KMS-11 (cell line): ENCODE measurements around the gene EVC.

Experiments used
- H2AFZ ChIP-seq: fragments of 200-600 bp; sonication (generic); 2 replicates; pipeline ENCODE4 v1.6.1; 2016; ENCODE audit warnings: antibody characterized with exemption, mixed run types, low read depth
- H3K27ac ChIP-seq: fragments of 200-600 bp; sonication (generic); 2 replicates; pipeline ENCODE4 v1.6.1; 2016; ENCODE audit warnings: mild to moderate bottlenecking, mixed run types
- H3K27me3 ChIP-seq: fragments of 200-600 bp; sonication (generic); 2 replicates; pipeline ENCODE4 v1.6.1; 2017; ENCODE audit warnings: mild to moderate bottlenecking, low read depth, mixed run types, moderate library complexity; ENCODE audit not compliant: insufficient read depth
- H3K36me3 ChIP-seq: fragments of 200-600 bp; sonication (generic); 2 replicates; pipeline ENCODE4 v1.6.1; 2017; ENCODE audit warnings: mild to moderate bottlenecking, mixed run types; ENCODE audit not compliant: insufficient read depth
- H3K4me1 ChIP-seq: fragments of 200-600 bp; sonication (generic); 2 replicates; pipeline ENCODE4 v1.6.1; 2016; ENCODE audit warnings: mild to moderate bottlenecking, low read depth, mixed run types; ENCODE audit not compliant: poor library complexity, severe bottlenecking
- H3K4me2 ChIP-seq: fragments of 200-600 bp; sonication (generic); 2 replicates; pipeline ENCODE4 v1.7.0; 2016; ENCODE audit warnings: mild to moderate bottlenecking, mixed run types
- H3K4me3 ChIP-seq: fragments of 200-600 bp; sonication (generic); IDR thresholded peaks from 2 replicates; pipeline ENCODE4 v1.6.1; 2017; ENCODE audit warnings: low read depth, low read length, mixed read lengths; ENCODE audit not compliant: insufficient read depth
- H3K79me2 ChIP-seq: fragments of 200-600 bp; sonication (generic); 2 replicates; pipeline ENCODE4 v1.6.1; 2016; ENCODE audit warnings: low read depth, mixed run types; ENCODE audit not compliant: insufficient read depth
- H3K9ac ChIP-seq: fragments of 200-600 bp; sonication (generic); 2 replicates; pipeline ENCODE4 v1.6.1; 2016; ENCODE audit warnings: mild to moderate bottlenecking, mixed run types
- H4K20me1 ChIP-seq: fragments of 200-600 bp; sonication (generic); 2 replicates; pipeline ENCODE4 v1.6.1; 2016; ENCODE audit warnings: mild to moderate bottlenecking, mixed run types; ENCODE audit not compliant: insufficient read depth
- TF ChIP-seq, protein P1 (sequence below): fragments of 200-600 bp; sonication (generic); conservative IDR thresholded peaks from 2 replicates; pipeline ENCODE4 v1.6.1; 2017; ENCODE audit warnings: low read depth, mild to moderate bottlenecking, antibody characterized with exemption, low read length, moderate library complexity, mixed read lengths

EVC gene

DNA sequence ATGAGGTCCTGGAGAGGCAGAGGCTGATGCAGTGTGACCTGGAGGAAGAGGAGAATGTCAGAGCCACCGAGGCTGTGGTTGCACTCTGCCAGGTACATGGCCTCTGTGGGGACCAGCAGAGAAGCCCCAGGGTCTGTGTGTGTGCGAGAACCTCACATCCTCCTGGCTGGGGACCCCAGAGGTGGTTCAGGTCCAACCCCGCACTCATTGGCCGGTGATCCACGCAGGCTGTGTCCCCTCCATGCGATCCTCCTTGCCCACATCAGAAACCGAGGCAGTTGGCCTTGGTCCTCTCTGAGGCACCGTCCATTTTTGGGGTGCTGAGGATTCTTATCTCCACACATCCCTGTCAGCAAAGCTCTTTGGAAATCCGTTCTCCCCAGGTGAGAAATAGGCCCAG is 45.3 kb downstream of the EVC start:
- no peak overlapping the region for H3K4me2 ChIP-seq
- H3K27me3 ChIP-seq, result no peaks in the 10 kb centered on the region
- no peaks in the 10 kb centered on the region for H3K79me2 ChIP-seq
- no peaks in the 10 kb centered on the region for H3K4me1 ChIP-seq
- TF ChIP-seq, protein P1, sequence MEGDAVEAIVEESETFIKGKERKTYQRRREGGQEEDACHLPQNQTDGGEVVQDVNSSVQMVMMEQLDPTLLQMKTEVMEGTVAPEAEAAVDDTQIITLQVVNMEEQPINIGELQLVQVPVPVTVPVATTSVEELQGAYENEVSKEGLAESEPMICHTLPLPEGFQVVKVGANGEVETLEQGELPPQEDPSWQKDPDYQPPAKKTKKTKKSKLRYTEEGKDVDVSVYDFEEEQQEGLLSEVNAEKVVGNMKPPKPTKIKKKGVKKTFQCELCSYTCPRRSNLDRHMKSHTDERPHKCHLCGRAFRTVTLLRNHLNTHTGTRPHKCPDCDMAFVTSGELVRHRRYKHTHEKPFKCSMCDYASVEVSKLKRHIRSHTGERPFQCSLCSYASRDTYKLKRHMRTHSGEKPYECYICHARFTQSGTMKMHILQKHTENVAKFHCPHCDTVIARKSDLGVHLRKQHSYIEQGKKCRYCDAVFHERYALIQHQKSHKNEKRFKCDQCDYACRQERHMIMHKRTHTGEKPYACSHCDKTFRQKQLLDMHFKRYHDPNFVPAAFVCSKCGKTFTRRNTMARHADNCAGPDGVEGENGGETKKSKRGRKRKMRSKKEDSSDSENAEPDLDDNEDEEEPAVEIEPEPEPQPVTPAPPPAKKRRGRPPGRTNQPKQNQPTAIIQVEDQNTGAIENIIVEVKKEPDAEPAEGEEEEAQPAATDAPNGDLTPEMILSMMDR, result no peak
- no peak overlapping the region for H2AFZ ChIP-seq
- no peak overlapping the region for H3K4me3 ChIP-seq
- H3K9ac ChIP-seq, result no peak overlapping the region
- H3K27ac ChIP-seq, result no peak overlapping the region
- H3K36me3 ChIP-seq, result no peaks in the 10 kb centered on the region
- no peaks in the 10 kb centered on the region for H4K20me1 ChIP-seq

GRCh38 chr4:5757091-5757490 is 46.1 kb downstream of the EVC start:
- Histone ChIP-seq H4K20me1 (no peaks in the 10 kb centered on the region), H3K4me3 (no peak overlapping the region), H3K27me3 (no peaks in the 10 kb centered on the region), H3K9ac (no peak overlapping the region), H3K4me2 (no peak overlapping the region), H3K4me1 (no peaks in the 10 kb centered on the region), H3K36me3 (no peaks in the 10 kb centered on the region), H3K27ac (no peak overlapping the region), H3K79me2 (no peaks in the 10 kb centered on the region), H2AFZ (no peak overlapping the region)
- TF ChIP-seq, protein P1, result no peak

GRCh38 chr4:5757536-5757935 is 46.5 kb downstream of the EVC start:
- H3K27ac ChIP-seq, result no peak overlapping the region
- TF ChIP-seq, protein P1, result no peak
- H3K9ac ChIP-seq, result no peak overlapping the region
- H2AFZ ChIP-seq, result no peak overlapping the region
- no peaks in the 10 kb centered on the region for H4K20me1 ChIP-seq
- no peaks in the 10 kb centered on the region for H3K79me2 ChIP-seq
- no peaks in the 10 kb centered on the region for H3K36me3 ChIP-seq
- no peaks in the 10 kb centered on the region for H3K4me1 ChIP-seq
- H3K4me2 ChIP-seq, result no peak overlapping the region
- no peak overlapping the region for H3K4me3 ChIP-seq
- no peaks in the 10 kb centered on the region for H3K27me3 ChIP-seq

GRCh38 chr4:5757954-5758353 is 47.0 kb downstream of the EVC start:
- Histone ChIP-seq H2AFZ (no peak overlapping the region), H3K9ac (no peak overlapping the region), H3K4me3 (no peak overlapping the region), H3K27me3 (no peaks in the 10 kb centered on the region), H3K36me3 (no peaks in the 10 kb centered on the region), H4K20me1 (no peaks in the 10 kb centered on the region), H3K4me2 (no peak overlapping the region), H3K79me2 (no peaks in the 10 kb centered on the region), H3K4me1 (no peaks in the 10 kb centered on the region), H3K27ac (no peak overlapping the region)
- TF ChIP-seq, protein P1, result no peak
